Erythroblast (primary cell): Measurements from ENCODE around the gene MYO5C.

Experiments used
- DNase-seq, 2 experiments: peaks; one replicate each; lab custom pipeline; 2025; lab: John Stamatoyannopoulos, UW
- GATA1 ChIP-seq: IDR thresholded peaks from 2 replicates; pipeline ENCODE4 v1.6.1; 2011; ENCODE audit warnings: low read depth, mild to moderate bottlenecking, control low read depth, low read length, moderate library complexity
- POLR2A ChIP-seq: IDR thresholded peaks from 2 replicates; pipeline ENCODE4 v1.6.1; 2011; ENCODE audit warnings: mild to moderate bottlenecking, low read length

MYO5C gene

GRCh38 chr15:52324109-52324508 is 28.5 kb upstream of the MYO5C start:
- no peak for DNase-seq
- TF ChIP-seq GATA1 (no peak), POLR2A (no peak)

- no peak for DNase-seq
- TF ChIP-seq GATA1 (no peak), POLR2A (no peak)
Measured at GRCh38 chr15:52318729-52319500, 23.3 kb upstream of the MYO5C start.

- no peak for DNase-seq
Measured at GRCh38 chr15:52317688-52318087, 22.1 kb upstream of the MYO5C start.

GRCh38 chr15:52317022-52317421 is 21.4 kb upstream of the MYO5C start:
- TF ChIP-seq GATA1: no peak
- TF ChIP-seq POLR2A: no peak
- DNase-seq: no peak

More at GRCh38 chr15:52317688-52318087, 22.1 kb upstream of the MYO5C start:
- no peak for TF ChIP-seq GATA1
- TF ChIP-seq POLR2A: no peak

- no peak for DNase-seq
Measured at GRCh38 chr15:52309154-52309548, 13.5 kb upstream of the MYO5C start.

GRCh38 chr15:52308446-52309153 is 13.0 kb upstream of the MYO5C start:
- DNase-seq: no peak
- TF ChIP-seq POLR2A (no peak), GATA1 (no peak)

More at GRCh38 chr15:52309154-52309548, 13.5 kb upstream of the MYO5C start:
- TF ChIP-seq GATA1 (no peak), POLR2A (no peak)

GRCh38 chr15:52307847-52308246 is 12.2 kb upstream of the MYO5C start:
- TF ChIP-seq POLR2A (no peak), GATA1 (no peak)
- DNase-seq: no peak

- TF ChIP-seq GATA1 (no peak), POLR2A (no peak)
- DNase-seq: no peak
Measured at GRCh38 chr15:52306270-52306669, 10.7 kb upstream of the MYO5C start.

- no peak for DNase-seq
- TF ChIP-seq POLR2A (no peak), GATA1 (no peak)
Measured at GRCh38 chr15:52303093-52303772, 7.6 kb upstream of the MYO5C start.

GRCh38 chr15:52301265-52301847 is 5.8 kb upstream of the MYO5C start:
- TF ChIP-seq GATA1 (no peak), POLR2A (no peak)
- DNase-seq: no peak

GRCh38 chr15:52294881-52295420 is 653 bp downstream of the MYO5C start:
- TF ChIP-seq GATA1 (no peak), POLR2A (no peak)
- DNase-seq: no peak

- TF ChIP-seq POLR2A: no peak
- TF ChIP-seq GATA1: no peak
Measured at GRCh38 chr15:52292780-52293392, 2.7 kb downstream of the MYO5C start.

GRCh38 chr15:52291204-52291603 is 4.4 kb downstream of the MYO5C start:
- no peak for DNase-seq
- no peak for TF ChIP-seq GATA1
- no peak for TF ChIP-seq POLR2A

More at GRCh38 chr15:52292780-52293392, 2.7 kb downstream of the MYO5C start:
- no peak for DNase-seq

- no peak for DNase-seq
- no peak for TF ChIP-seq POLR2A
- TF ChIP-seq GATA1: no peak
Measured at GRCh38 chr15:52290800-52291199, 4.8 kb downstream of the MYO5C start.
